Activated CD4-positive, alpha-beta T cell treated with anti-CD3 and anti-CD28 coated beads for 1 hour (primary cell): ENCODE data around the gene PRSS8.

Experiments
- DNase-seq: peaks from one replicate; pipeline ENCODE4 v3.0.0-alpha.2; 2020

The PRSS8 gene

DNA sequence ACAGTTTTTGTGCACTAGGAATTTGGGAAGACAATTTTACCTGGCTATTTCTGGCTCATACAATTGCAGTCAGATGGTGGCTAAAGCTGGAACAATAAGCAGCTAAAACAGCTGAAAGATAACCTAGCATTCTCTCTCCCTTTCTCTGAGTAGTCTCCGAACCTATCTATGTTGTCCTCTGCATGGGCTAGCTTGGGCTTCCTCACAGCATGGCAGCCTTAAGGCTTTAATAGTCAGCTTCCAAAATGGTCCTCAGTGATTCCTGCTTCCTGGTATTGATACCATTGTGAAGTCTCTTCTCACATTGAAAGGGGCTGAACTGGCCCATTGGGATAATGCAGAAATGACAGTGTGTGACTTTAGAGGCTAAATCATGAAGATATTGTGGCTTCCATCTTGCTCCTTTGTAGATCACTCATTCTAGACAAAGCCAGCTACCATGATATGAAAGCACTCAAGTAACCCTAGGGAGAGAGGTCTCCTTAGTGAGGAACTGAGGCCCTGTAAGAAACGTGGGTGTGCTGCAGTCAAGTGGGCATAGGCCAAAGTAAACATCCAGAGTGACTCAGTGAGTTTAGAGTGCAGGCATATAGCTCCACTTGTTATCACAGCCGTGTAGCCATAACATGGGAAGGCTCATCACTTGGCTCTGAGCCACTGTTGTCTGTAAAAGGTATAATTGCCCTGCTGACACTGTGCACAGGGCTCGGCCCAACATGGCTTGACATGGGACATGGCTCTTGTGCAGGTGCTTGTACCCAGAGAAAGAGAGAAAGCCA is 35.5 kb downstream of the PRSS8 start:
- no peak for DNase-seq

DNA sequence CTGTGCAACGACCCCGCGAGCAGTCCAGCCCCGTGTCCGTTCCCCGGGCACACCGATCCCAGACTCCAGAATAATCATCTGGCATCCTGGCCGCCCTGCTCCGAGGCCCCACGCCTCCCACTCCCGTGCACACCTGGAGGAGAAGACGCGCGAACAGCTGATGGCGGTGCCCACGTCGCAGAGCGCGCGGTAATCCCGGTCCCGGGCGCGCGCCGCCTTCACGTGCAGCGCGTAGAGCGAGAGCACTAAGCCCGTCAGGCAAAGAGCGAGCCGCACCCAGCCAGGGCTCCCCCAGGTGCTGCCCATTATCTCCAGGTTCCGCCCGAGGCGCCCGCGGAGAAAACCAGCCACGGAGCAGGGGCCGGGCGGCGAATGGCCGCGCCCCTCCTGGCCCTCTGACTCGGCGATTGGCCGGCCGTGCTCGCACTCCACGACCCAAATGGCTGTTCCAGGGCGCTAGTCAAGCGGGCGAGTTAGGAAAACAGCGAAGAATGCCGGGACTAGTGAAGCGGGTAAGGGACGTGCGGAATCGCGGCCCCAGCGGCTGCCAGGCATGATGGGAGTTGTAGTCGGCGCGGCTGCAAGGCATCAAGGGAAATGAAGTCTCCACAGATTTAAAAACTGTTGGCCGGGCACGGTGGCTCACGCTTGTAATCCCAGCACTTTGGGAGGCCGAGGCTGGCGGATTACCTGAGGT is 41.0 kb downstream of the PRSS8 start, which contains the start of gene VKORC1:
TSS of gene VKORC1 (minus strand) at position 374 of the 697 bp plus-strand sequence. CDS start at position 306, 68 bp downstream.
- DNase-seq = peak; percentile 78

DNA sequence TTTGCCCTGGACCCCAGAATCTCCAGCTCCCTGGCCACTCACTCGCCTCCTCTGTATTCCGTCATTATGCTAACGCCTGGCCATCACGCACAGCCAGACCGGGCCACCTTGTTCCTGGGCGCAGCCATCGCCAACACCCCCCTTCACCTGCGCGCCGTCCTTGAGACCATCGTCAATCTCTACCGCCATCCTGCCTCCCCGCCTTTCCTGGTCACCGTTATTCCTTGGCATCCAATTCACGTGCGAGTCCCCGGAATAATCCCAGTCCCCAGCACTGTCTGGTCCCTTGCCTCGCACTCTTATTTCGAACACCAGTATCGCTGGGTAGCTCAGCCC is 41.5 kb downstream of the PRSS8 start:
- DNase-seq = no peak

DNA sequence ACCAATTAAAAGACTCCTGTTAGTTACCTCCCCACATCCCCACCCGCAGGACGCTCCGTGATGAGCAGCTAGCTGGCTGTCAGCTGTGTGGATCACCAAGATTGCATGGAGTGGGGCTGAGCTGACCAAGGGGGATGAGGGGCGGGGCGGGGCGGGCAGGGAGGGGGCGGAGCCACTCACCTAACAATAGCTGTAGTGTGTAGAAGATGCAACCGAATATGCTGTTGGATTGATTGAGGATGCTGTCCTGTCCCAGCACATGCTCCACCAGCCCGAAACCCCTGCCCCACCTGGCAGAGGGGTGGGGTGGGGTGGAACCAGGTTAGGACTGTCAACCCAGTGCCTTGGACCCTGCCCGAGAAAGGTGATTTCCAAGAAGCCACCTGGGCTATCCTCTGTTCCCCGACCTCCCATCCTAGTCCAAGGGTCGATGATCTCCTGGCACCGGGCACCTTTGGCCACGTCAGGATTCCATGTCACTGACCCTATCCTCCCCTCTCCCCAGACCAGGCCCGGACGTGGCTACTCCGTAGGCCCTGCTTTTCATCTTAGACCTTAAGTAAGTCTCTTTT is 42.3 kb downstream of the PRSS8 start:
- DNase-seq = no peak

DNA sequence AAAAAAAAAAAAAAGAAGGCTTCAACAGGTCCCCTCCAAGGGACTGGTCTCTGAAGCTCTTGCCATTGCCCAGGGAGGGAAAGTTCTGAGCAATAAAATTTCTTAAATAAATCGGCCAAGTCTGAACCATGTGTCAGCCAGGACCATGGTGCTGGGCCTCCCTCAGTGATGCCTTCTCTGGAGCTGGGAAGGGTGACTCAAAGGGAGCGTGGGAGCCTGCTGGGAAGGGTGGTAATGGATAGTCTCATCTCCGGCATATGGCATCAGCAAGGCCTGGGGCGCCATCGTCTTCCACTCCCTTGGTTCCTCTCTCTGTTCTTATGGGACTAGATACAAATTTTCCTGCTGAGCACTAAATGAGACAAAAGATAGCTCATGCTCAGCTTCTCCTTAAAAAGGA is 43.2 kb downstream of the PRSS8 start:
- no peak for DNase-seq

DNA sequence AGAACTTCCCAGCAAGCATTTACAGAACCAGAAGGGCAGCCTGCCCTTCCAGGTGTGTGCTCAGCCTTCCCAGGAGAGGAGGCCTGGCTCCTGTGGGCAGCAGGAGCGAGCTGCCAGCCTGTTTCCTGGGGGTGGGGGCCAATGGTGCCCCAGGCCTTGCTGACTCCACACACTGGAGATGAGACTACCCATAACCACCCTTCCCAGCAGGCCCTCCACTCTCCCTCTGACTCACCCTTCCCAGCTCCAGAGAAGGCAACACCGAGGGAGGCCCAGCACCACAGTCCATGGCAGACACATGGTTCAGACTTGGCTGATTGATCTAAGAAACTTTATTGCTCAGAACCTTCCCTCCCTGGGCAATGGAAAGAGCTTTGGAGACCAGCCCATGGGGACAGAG is 45.0 kb downstream of the PRSS8 start:
- DNase-seq = no peak

DNA sequence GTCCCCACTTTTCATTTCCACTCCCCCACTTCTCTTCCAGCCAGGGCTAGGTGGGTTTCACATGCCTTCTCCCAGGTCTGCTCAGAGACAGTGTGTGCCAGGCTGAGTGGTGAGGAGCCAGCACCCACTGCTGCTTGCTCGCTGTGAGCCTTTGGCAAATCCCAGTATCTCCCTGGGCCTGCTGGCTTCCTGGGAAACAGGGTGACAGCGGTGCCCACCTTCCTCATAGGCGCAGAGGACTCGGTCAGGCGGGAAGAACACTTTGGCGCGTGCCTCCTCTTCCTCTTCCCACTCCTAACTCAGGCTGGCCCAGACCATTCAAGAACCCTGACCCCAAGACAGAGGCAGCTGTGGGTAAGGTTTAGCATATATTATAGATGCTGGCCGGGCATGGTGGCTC is 46.3 kb downstream of the PRSS8 start:
- no peak for DNase-seq

DNA sequence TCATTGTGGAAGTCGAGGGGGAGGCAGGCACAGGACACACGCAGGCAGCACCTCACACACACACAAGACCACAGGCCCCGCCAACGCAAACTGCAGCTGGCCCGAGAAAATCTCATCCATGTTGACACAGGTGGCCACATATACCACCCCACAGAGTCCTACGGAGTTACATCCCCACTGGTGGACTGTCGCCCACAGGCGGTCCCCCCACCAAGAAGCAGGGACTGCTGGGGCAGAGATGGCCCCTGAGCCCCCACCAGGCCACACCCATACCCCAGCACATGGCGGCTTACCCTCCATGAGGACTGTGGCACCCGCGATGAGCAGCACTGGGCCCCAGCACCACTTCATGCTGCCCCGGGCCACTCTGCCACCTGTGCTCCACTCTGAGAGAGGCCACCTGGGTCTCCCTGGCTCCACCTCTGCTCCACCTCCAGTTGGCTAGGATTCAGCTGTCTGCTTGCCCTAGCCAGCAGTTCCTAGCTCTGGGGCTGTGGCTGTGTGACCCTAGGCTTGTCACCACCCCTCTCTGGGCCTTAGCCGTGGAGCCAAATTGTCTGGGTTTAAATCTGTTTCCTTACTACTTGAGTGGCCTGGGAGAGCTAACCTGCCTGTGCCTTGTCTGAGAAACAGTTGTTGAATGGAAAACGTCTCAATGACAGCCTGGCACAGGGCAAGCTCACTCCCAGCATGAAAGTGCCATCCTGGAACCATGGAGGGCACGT is 46.9 kb downstream of the PRSS8 start, which contains the start of gene PRSS53:
TSS of gene PRSS53 (minus strand) at position 485 of the 725 bp plus-strand sequence. CDS start at position 351, 134 bp downstream.
- no peak for DNase-seq

DNA sequence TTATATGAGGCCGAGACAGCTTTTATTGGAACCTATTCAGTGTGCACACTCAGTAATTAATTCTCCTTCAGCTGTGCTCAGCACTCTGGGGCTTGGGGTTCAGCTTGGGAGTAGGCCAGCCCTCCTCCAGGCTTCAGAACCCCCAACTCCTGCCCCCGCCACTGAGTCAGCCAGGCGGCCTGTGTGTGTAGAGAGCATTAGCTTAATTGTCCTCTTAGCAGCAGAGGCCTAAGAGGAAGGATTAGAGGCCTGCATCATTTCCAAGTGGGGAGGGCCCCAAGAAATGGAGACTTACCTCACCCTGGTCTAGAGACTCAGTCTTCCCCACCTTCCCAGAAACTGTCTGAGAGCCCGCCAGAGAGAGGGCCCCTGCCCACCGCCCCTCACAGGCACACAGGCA is 47.6 kb downstream of the PRSS8 start:
- DNase-seq = no peak

DNA sequence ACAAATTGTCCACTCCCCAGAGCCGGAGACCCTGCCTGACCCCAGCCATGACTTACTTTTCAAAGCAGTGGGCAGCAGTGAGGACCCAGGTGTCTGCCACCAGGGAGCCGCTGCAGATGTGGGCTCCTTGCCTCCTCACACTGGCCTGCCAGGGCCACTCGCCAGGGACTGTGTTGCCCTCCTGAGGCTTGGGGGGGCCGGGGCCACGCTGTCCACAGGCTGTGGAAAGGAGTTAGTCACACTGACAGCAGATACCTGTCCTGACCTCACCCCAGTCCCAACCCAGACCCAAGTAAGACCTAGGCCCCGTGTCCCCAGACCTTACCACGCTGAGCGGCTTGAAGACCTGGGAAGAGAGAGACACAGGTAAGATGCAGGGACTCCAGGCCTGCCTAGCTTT is 48.0 kb downstream of the PRSS8 start:
- no peak for DNase-seq

DNA sequence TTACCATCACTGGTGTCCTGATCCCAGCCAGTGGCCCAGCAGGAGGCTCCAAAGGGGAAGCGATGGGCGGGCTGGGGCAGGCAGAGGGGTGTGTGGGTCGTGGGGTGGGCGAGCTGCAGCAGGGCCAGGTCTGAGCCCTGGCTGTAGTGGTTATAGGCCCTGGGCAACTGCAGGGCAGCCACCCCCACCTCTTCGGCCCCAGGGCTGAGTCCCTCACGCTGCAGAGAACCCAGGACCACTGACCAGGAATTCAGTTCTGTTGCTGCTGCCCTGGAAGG is 49.0 kb downstream of the PRSS8 start:
- DNase-seq = no peak

DNA sequence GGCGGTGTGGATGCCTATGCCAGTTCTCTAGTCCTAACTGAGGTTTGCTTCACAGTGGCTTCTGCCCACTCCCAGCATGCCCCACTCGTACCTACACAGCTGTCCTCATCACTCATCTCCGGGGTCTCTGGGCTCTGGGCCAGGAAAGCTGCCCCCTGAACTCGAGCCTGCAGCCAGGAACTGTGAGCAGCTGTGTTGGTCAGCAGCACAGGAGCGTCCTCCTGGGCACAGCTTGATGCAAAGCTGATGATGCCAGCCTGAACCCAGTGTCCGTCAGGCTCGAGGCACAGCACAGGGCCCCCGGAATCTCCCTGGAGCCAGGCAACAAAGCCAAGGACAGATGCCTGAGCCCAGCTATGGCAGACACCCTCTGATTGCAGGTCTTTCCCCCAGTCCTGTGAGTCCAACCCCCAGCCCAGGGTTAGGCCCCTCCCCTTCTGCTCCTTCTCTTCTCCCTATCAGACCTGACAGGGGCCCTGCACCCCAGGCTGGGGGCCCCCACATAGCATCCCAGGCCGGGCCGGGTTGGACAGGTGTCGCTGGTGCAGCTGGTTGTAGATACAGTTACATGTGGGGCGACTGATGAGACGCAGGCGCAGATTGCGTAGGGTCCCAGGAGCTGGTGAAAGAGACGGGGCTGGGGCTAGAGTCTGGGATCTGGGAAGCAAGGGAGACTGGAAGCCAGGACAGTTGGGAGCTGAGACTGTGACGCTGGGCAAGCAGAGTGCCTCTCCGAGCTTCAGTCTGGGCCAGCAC is 49.5 kb downstream of the PRSS8 start:
- no peak for DNase-seq

DNA sequence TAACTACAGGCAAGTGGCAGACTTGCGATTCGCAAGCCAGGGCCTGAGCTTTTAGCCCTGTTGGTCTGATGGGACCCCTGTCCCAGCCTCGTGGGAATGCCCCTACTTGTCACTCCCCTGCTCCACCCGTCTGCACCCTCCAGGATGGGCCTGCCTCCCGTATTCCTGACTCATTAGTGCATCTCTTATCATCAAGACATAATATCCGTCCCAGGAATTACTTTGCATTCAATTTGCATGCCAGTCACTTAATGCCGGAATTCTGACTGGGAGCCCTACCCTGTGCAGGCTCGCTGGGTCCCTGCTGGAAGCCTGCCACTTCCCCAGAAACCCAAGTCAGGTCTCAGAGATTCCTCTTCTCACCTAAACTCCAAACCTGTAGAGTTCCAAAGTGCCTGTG is 50.1 kb downstream of the PRSS8 start:
- DNase-seq = no peak

DNA sequence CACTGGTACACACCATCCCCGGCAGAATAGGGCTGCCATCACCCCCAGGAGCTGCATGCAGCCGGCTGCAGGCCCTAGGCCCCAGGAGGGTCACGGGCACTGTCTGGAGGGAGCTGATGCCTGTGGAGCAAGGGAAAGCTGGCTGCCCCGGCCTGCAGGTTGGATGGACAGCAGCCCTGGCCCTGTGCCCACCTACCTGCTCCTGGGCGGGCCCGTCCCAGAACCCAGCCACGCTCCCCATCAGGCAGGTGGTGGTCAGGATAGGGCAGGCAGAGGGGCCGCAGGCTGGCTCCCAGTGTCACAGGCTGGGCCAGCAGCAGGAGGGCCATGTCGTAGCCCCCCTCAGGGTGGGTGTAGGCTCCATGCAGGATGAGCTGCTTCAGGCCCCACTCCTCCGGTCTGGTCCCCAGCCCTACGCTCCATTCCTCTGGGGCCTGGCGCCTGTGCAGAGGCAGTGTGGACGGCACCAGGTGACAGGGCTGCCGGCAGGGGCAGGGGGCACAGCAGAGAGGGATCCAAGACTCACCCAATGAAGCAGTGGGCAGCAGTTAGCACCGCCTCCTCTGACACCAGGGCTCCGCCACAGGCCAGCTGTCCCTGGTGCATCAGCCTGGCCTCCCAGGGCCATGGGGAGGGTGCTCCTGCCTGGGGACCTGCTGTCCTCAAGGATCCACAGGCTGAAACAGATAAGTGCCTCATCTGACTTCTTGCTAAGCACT is 50.8 kb downstream of the PRSS8 start:
- no peak for DNase-seq

DNA sequence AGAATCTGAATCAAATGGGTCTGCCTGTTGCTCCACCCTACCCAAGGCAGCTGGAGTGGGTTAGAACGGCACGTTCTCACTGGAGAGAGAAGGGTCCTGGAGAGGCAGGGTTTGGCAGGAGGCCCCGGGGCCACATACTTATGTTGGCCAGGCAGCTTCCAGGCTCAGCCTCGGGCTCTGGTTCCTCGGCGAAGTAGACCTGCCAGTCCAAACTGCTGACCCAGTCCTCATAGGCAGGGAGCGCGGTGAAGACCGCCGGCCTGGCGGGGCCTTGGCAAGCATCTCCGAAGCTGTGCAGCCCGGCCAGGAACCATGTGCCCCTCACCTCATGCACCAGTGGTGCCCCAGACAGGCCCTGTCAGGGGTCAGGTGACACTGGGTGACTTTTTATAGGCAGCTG is 51.5 kb downstream of the PRSS8 start:
- no peak for DNase-seq

DNA sequence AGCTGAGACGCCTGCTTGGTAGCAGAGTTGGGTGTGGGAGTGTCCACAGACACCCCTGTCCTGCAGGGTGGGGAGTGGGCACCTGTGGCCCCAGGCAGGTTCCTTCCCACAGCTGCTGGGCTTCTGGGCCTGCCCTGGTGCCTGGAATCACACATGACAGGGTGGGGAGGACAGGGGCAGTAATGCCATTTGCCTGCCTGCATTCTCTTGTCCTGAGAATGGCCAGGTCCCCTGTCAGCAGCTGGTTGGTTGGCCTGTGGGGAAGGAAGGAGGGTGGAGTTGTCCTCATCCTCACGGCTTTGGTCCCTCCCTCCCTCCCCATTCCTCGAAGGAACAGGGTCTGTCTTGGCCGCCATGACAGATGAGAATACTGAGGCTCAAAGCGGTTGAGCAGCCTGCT is 52.0 kb downstream of the PRSS8 start:
- DNase-seq = no peak

DNA sequence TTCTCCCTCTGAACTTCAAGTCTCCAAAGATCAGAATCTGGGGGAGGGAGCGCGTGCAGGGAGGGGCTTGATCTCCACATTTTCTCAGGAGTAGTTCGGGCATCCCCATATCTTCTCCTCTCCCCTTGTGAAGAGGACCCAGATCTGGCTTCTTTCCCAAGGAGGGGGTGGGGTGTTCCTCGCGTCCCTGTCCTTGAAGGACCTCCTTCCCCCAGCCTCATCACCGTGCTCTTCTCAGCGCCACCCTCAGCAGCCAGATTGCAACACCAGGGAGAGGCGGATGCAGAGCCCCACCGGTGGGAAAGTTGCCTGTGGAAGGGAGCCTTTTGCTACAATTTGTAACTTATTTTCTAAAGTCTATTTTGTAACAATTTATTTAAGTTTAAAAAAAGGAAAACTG is 52.4 kb downstream of the PRSS8 start:
- DNase-seq = no peak

DNA sequence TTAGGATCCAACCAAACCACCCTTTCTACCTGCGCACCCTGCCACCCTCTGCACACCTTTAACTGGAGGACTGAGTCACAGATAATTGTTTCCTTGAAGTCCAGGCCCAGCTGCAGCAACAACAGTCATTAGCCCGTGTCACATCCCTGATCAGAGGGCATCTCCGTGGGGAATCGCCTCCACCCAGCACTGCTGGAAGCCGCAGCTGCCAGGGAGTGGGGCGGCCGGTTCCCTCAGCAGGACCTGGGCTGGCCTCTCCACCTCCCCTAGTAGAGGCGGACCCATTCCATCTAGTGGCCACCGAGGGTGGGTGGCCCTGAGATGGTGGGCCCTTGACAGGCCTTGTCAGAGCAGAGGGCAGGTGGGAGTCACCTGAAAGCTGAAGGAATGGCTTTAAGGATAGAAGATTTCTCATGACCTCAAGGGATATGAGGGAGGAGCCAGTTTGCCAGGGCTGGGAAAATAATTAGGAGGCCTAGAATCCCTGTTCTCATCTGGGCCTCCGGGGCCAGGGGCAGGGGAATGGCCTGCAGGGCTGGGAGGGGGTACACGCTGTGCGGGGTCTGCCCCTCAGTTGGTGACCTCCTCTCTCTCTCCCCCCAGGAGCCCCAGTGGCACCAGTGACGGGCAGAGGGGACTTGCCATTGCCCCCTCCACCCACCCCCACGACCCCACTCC is 53.0 kb downstream of the PRSS8 start:
- no peak for DNase-seq
